Skin epidermis (tissue), 12 donors: ENCODE results near the gene CLINT1.
"Not testable (repeated sequence)": the region's sequence is repeated elsewhere in the genome, so short reads cannot be mapped to it uniquely, and the experiment has no call there.

Experiments used
- H3K27ac ChIP-seq, 21 experiments: fragments of 200-600 bp; sonication (generic) in 11 of 21; one replicate each; pipeline ENCODE4 v1.5.0; 2020; ENCODE audit warnings: mild to moderate bottlenecking in 3 of 21, inconsistent platforms in 2 of 21, moderate library complexity in 2 of 21
- H3K4me3 ChIP-seq, 7 experiments: fragments of 200-600 bp; sonication (generic) in 2 of 7; one replicate each; pipeline ENCODE4 v1.5.0; 2020; ENCODE audit warnings: inconsistent platforms in 2 of 7, mild to moderate bottlenecking in 2 of 7, moderate library complexity in 1 of 7

Gene CLINT1

DNA sequence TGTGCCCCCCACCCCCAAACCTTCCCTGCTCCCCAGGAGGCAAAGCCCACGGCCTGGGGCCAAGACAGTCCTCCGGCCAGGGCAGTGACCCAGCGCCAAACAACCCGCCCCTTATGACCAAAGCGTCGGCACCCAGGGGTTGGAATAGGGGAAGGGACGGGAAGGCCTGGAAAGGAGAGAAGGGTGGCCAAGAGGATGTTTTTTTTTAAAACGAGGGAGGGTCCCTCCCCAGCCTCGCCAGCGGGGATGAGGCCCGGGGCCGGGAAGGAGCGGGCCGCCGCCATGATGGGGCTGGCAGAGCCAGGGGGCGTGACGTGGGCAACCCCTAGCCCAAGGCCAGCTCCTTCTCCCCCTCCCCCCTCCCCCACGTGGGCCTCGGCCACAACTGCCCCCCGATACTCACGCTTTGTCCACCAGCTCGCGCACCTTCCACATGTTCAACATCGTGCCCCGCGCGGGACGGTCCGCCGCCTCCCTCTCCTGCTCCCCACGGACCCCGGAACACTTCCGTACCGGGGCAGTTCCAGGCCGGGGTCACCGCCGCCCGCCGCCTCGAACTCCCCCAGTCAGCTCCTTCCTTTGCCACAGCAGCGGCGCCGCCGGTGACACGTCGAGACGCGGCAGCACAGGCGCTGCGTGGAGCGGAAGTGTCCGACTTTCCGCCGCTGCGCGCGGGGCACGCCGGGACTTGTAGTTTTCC lies at the start of gene CLINT1:
Gene CLINT1 (minus strand): TSS at position 619 of the 700 bp plus-strand sequence. CDS start 175 bp downstream, at position 444.
- H3K4me3 ChIP-seq, result peak within 1 kb of the TSS; percentile 65 to 96 (median 89)
- peak within 1 kb of the TSS; percentile 82 to 99 (median 92) for H3K27ac ChIP-seq

DNA sequence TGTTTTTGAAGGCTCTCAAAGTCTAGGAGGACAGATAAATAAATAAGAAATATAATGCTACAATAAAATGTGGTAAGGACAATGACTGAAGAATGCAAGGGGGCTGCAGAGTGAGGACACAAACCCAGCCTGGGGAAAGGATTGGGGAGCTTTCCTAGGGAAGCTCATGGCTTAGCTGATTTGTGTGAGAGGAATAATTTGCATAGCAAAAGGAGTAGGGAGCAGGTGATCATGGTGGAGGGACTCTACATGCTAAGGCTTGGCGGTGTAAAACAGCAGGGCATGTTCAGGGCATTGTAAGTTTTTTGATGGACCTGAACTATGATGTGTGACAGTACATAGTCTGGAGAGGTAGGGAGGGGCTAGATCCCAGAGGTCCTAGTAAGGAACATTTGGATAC lies 49.5 kb upstream of the CLINT1 start:
- no peak overlapping the region for H3K27ac ChIP-seq
- H3K4me3 ChIP-seq, result no peak overlapping the region

- no peak overlapping the region for H3K4me3 ChIP-seq
Measured at GRCh38 chr5:157907479-157907878, 48.5 kb upstream of the CLINT1 start.

GRCh38 chr5:157903117-157903450 lies 44.1 kb upstream of the CLINT1 start:
- peak overlapping the region in 13 of 21 experiments; percentile 1 to 67 (median 42) for H3K27ac ChIP-seq

More at GRCh38 chr5:157907479-157907878, 48.5 kb upstream of the CLINT1 start:
- no peak overlapping the region for H3K27ac ChIP-seq

DNA sequence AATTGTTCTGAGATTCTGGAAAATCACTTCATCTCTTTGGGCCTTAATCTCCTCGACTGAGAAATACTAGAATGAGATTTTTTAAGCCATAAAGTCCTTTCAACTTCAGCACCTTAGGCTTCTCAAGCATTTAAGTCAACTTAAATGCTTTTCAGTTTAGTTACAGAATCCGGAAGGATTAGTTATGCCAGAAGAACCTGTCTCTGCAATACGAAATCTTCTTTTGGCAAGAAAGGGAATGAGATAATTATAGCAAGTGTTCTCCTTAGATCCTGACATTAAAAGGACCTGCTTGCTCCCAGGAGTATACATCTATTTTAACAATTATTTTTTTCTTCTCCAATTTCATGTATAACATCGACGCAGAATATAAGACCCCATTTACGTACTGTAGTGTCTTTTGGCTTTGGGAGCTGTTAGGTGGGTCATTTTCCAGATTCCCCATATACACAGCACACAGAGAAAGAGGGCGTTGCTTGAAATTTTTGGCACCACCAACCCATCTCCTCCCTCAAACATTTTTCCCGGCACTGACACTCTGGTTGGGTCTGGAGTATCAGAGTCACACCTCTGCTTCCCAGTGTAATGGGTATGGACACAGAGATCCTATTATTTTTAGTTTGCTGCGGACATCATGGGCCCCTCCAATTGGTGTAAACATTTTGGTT lies 43.6 kb upstream of the CLINT1 start:
- no peak overlapping the region for H3K4me3 ChIP-seq
- H3K27ac ChIP-seq, result peak overlapping the region in 13 of 21 experiments; percentile 1 to 67 (median 42)

More at GRCh38 chr5:157903117-157903450, 44.1 kb upstream of the CLINT1 start:
- H3K4me3 ChIP-seq, result no peak overlapping the region

DNA sequence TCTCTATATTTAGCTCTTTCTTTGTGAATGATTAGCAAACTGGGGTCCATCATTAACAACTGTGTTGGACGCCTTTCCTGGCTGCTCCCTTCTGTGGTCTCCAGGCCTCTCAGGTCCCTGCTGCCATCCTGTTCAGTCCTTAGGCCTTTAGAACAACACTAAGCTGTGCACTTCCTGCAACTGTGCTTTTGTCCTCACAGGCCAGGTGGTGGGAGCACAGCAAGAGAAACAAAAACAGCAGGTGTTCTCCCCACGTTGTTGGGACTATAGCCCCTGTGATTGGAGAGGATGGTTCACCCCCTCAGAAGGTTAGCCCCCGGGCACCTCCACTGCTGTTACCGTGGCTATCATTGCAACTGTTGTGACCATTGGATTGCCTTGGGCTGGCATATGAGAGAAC lies 41.7 kb upstream of the CLINT1 start:
- H3K4me3 ChIP-seq, result no peak overlapping the region
- H3K27ac ChIP-seq, result no peak overlapping the region

DNA sequence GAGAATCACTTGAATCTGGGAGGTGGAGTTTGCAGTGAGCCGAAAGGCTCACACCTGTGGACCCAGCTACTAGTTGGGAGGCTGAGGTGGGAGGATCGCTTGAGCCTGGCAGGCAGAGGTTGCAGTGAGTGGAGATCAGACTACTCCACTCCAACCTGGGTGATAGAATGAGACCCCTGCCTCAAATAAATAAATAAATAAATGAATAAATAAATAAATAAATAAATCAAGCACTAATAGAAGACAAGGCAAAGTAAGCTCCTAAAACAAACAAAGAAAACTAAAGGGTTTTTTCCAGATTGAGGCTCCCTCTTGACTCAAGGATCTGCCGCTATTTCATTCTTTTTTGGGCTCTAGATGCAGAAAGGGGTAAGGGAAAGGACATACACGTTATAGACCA lies 34.7 kb upstream of the CLINT1 start:
- H3K27ac ChIP-seq, result no peak overlapping the region
- H3K4me3 ChIP-seq, result no peak overlapping the region

DNA sequence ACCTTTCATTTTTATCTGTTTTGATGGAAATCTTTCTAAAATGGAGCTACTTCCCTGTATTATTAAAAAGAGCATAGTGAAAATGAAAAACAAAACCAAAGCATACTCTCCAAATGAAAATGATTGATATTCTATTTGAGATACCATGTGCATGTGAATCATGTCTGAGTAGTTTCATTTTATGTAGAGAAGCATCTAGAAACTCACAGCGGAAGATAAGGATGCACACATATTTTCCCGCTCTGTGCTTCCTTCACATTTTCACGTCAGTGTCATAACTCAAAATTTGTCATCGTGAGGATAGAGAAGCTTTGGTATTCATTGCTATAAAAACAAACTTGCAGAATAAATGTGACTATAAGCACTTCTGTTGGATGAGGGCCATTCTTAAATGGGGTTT lies 34.0 kb upstream of the CLINT1 start:
- Histone ChIP-seq H3K27ac (no peak overlapping the region), H3K4me3 (no peak overlapping the region)

DNA sequence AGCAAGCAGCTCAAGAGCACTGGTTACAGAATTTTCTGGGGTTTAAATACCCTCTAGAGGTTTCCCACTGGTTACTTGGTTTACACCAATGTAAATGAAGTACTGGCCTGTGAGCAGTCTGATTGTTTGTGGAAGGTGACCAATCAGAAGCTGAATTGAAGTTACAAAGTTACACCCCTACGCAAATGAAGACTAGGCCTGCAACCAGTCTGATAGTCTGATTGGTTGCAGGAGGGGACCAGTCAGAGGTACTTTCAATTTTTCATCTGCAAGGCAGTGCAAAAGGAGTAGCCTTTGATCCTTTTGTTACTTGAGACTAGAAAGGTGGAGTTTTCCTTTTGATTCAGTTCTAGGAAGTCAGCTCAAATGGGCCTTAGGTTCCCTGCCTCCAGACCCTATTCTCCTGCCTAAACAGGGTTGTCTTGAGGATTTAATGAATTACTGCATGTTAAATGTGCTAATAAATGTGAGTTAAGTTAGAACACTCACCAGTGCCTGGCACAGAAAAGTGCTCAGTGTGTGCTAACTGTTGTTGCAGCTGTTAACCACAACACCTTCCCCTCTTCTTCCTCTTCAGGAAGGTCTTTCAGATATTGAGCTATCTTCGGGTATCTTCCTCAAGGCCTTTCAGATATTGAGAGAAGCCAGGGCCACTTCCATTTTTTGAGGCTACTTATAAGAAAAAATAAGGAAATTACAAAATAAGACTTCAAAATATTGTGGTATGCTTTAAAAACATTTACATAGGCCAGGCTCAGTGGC lies 32.1 kb upstream of the CLINT1 start:
- H3K27ac ChIP-seq, result no peak overlapping the region

GRCh38 chr5:157888814-157889532 lies 30.0 kb upstream of the CLINT1 start:
- Histone ChIP-seq H3K27ac (no peak overlapping the region), H3K4me3 (no peak overlapping the region)

More for the DNA sequence above, 32.1 kb upstream of the CLINT1 start:
- no peak overlapping the region for H3K4me3 ChIP-seq

- H3K27ac ChIP-seq, result no peak overlapping the region
- no peak overlapping the region for H3K4me3 ChIP-seq
Measured at GRCh38 chr5:157886796-157887380, 27.9 kb upstream of the CLINT1 start.

DNA sequence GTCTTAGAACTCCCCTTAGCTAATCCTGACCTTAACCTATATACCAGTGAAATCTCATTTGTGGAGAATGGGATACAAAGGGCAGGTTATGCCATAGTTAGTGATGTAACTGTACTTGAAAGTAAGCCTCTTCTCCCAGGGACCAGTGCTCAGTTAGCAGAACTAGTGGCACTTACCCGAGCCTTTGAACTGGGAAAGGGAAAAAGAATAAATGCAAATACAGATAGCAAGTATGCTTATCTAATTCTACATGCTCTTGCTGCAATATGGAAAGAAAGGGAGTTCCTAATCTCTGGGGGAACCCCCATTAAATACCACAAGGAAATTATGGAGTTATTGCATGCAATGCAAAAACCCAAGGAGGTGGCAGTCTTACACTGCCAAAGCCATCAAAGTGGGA lies 26.1 kb upstream of the CLINT1 start:
- H3K4me3 ChIP-seq, H3K27ac ChIP-seq: not testable (repeated sequence)

- not testable (repeated sequence) for H3K4me3 ChIP-seq, H3K27ac ChIP-seq
Measured at GRCh38 chr5:157881498-157881897, 22.6 kb upstream of the CLINT1 start.

DNA sequence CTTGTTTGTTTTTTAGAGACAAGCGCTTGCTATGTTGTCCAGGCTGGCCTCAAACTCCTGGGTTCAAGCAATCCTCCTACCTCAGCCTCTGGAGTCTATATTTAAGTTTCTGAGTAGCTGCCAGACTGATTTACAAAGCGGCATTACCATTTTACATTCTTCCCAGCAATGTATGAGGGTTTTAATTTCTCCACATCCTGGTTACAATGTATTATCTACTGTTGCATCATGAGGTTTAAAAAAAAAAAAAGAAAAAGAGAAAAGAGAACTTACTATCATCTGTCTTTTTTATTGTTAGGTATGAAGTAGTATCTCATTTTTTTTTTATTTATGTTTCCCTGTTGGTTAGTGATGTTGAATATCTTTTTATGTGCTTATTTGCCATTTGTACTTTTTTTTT lies 18.9 kb upstream of the CLINT1 start:
- H3K4me3 ChIP-seq, result no peak overlapping the region
- no peak overlapping the region for H3K27ac ChIP-seq

- Histone ChIP-seq H3K4me3 (no peak overlapping the region), H3K27ac (peak overlapping the region in 1 of 21 experiments; percentile 5)
Measured at GRCh38 chr5:157874861-157875260, 15.9 kb upstream of the CLINT1 start.

- Histone ChIP-seq H3K27ac (peak overlapping the region in 1 of 21 experiments; percentile 8), H3K4me3 (no peak overlapping the region)
Measured at GRCh38 chr5:157870837-157871834, 12.2 kb upstream of the CLINT1 start.

GRCh38 chr5:157867751-157868387 lies 8.9 kb upstream of the CLINT1 start:
- Histone ChIP-seq H3K27ac (no peak overlapping the region), H3K4me3 (no peak overlapping the region)

DNA sequence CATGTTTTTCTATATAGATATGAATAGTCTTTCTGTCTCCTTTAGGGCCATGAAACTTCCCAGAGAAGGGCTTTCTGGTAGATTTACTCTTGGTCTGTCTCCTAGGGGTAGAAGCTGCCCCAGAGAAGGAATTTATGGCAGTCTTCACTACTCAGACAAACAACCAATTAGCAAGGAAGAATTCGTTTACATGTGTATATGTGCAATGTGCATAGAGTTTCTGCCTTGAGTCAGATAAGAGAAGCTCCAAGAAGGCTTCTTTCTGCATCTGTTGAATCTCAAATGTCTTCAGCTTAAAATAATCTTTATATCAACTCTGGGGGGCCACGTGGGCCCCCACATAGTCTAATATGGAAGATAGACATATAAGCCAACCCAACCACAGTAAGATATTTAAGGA lies 7.6 kb upstream of the CLINT1 start:
- H3K27ac ChIP-seq, result no peak overlapping the region
- H3K4me3 ChIP-seq, result no peak overlapping the region
